Activated T-helper 2 cell treated with anti-CD3 and anti-CD28 coated beads, Interferon-gamma antibody, Interleukin-2, Interleukin-4, amounts not matched to agents 10 μg/mL and 5 μg/mL and 100 μg/mL, durations not matched to agents 14 hours and 24 hours and 36 hours (primary cell): ENCODE measurements around the gene CHMP1B. TPM values are rescaled to one million over a fixed set of nuclear protein-coding genes. Genes with fewer than 3 reads are reported as not detected.

ENCODE experiments used
- DNase-seq: peaks from one replicate; pipeline ENCODE4 v3.0.0; 2021; ENCODE audit warnings: low spot score
- H3K27ac Mint-ChIP-seq: one replicate; pipeline ENCODE4 v1.8.0; 2021; ENCODE audit warnings: mixed read lengths
- H3K27me3 Mint-ChIP-seq: one replicate; pipeline ENCODE4 v1.8.0; 2021; ENCODE audit warnings: low read depth, mixed read lengths
- H3K36me3 Mint-ChIP-seq: one replicate; pipeline ENCODE4 v1.8.0; 2021; ENCODE audit warnings: low read depth, mixed read lengths
- H3K4me1 Mint-ChIP-seq: one replicate; pipeline ENCODE4 v1.8.0; 2021; ENCODE audit warnings: low read depth, mixed read lengths
- H3K4me3 Mint-ChIP-seq: one replicate; pipeline ENCODE4 v1.8.0; 2021; ENCODE audit warnings: low read depth, mild to moderate bottlenecking, moderate library complexity, mixed read lengths
- H3K9me3 Mint-ChIP-seq: one replicate; pipeline ENCODE4 v1.8.0; 2021; ENCODE audit warnings: mixed read lengths
- intact Hi-C: fragments of 100-400 bp; cut with micrococcal nuclease; formaldehyde crosslinking; loops from one replicate; pipeline ENCODE4 v1.15.1; 2023
- total RNA-seq: library from RNA; stranded (reverse); gene quantifications from 2 replicates; pipeline ENCODE4 v1.2.3, GENCODE V29; 2022

Gene CHMP1B, protein sequence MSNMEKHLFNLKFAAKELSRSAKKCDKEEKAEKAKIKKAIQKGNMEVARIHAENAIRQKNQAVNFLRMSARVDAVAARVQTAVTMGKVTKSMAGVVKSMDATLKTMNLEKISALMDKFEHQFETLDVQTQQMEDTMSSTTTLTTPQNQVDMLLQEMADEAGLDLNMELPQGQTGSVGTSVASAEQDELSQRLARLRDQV
- total RNA-seq, result 27.3 and 28.3 TPM in 2 replicates

DNA sequence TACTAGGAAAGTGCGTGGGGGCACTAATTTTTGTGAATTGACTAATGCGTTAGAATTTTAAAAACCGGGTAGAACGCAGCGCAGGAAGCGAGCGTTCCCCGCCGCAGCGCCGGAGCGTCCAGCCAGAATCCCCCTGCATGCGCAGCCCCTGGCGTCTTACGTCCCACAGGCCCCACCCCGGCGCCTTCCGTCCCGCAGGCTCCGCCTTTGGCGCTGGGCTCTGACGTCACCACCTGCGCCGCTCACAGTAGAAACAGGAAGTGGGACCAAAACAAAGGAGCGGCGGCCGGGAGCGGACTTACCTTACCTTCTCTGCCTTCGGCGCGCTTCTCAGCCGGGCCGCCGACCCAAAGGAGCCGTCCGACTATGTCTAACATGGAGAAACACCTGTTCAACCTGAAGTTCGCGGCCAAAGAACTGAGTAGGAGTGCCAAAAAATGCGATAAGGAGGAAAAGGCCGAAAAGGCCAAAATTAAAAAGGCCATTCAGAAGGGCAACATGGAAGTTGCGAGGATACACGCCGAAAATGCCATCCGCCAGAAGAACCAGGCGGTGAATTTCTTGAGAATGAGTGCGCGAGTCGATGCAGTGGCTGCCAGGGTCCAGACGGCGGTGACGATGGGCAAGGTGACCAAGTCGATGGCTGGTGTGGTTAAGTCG lies at the start of gene CHMP1B:
Gene CHMP1B (plus strand): TSS at position 268 of the 660 bp plus-strand sequence. CDS start 99 bp downstream, at position 367.
- DNase-seq, result peak; percentile 95
- H3K27me3 Mint-ChIP-seq, result no peaks in the 10 kb centered on the region
- H3K36me3 Mint-ChIP-seq, result peaks cover 9% of the 10 kb centered on the region
- H3K9me3 Mint-ChIP-seq, result no peaks in the 10 kb centered on the region
- peaks cover 28% of the 10 kb centered on the region for H3K4me1 Mint-ChIP-seq
- peak within 1 kb of the TSS; percentile 100 for H3K4me3 Mint-ChIP-seq
- intact Hi-C loops, result loop anchor here (1.0 to 10.0 kb wide), 4 partner anchors 58 to 851 kb away; partner anchors contain the start of genes CEP76, IMPA2, MPPE1 and PSMG2
- peak within 1 kb of the TSS; percentile 100 for H3K27ac Mint-ChIP-seq

DNA sequence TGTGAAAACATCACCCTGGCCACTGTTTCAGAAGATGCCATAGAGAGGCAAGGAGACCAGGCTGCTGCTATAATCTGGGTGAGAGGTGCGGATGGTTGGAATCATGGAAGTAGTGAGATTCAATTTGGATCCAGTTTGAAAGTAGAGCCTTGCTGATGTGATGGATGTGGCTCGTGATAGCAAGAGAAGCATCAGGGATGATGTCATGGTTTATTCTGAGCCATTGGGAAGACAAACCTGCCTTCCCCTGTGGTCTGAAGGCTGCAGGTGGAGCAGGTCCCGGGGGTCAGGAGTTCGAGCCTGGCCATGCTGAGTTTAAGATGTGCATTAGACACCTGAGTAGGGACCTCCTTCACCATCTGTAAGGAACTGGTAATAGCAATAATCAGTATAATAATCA lies 49.6 kb upstream of the CHMP1B start:
- H3K27ac Mint-ChIP-seq, result no peak overlapping the region
- no peaks in the 10 kb centered on the region for H3K4me1 Mint-ChIP-seq

DNA sequence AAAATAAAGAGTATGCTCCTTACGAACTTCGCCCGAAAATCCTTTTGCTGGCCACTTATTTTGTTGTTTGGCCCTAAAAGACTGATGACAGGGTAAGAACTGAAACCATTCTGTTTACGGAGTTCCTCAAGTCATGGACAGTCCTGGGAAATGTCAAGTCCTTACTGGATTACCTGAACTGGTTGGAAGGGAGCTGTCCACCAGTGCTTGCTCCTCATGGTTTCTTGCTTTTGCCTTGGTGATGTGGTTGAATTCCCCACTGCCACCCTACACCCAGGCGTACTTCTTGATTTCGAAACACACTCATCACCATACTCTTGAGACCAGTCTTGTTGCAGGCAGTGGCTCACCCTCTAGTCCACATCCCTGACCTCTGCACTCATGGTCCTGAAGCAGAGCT lies 49.1 kb upstream of the CHMP1B start:
- DNase-seq, result no peak
- H3K27ac Mint-ChIP-seq, result no peak overlapping the region
- H3K4me3 Mint-ChIP-seq, result no peak overlapping the region
- intact Hi-C loops, result no loop called here
- H3K4me1 Mint-ChIP-seq, result no peaks in the 10 kb centered on the region
- peaks cover 6% of the 10 kb centered on the region for H3K27me3 Mint-ChIP-seq
- H3K36me3 Mint-ChIP-seq, result no peaks in the 10 kb centered on the region
- H3K9me3 Mint-ChIP-seq, result no peaks in the 10 kb centered on the region

More for the DNA sequence above, 49.6 kb upstream of the CHMP1B start:
- DNase-seq, result no peak
- Mint-ChIP-seq H3K4me3 (no peak overlapping the region), H3K36me3 (no peaks in the 10 kb centered on the region), H3K9me3 (no peaks in the 10 kb centered on the region), H3K27me3 (peaks cover 6% of the 10 kb centered on the region)
- intact Hi-C loops, result no loop called here

DNA sequence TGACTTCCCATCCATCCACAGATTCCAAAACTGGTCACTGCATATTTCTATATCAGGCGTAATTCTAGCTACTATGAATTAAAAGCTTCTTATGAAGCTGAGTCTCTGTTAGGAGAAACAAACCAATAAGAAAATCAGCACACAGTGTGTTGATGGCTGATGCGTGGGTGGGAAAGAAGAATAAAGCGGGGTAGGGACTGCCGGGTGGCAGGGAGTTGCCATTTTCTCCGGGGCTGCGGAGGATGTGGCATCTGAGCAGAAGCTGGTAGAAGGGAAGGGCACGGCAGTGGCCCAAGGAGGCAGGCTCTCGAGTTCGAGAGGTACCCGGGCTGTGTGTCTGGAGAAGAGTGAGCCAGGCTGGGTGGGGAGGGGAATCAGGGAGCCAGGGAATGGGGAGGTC lies 48.6 kb upstream of the CHMP1B start:
- H3K27ac Mint-ChIP-seq, result no peak overlapping the region
- no peak for DNase-seq
- H3K27me3 Mint-ChIP-seq, result peaks cover 6% of the 10 kb centered on the region
- H3K4me1 Mint-ChIP-seq, result no peaks in the 10 kb centered on the region
- no peak overlapping the region for H3K4me3 Mint-ChIP-seq
- H3K36me3 Mint-ChIP-seq, result no peaks in the 10 kb centered on the region
- intact Hi-C loops, result no loop called here
- no peaks in the 10 kb centered on the region for H3K9me3 Mint-ChIP-seq

DNA sequence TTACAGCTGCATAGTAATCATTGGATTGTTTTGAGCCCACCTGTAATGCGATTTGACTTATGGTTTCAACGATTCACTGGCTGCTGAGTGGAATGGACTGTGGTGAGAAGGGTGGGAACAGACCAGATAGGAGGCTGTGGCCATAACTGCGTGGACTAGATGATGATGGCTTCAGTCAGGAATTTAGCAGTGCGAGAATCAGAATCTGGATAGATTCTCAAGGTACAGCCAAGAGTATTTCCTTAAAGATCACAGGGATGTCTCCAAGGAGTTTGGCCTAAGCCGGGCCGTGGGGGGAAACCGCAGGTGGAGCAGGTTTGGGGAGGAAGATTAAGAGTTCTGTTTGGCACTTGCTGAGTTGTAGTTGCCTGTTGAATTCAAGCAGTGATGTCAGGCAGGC lies 44.0 kb upstream of the CHMP1B start:
- H3K27me3 Mint-ChIP-seq, result peaks cover 2% of the 10 kb centered on the region
- H3K4me3 Mint-ChIP-seq, result no peak overlapping the region
- no peaks in the 10 kb centered on the region for H3K36me3 Mint-ChIP-seq
- DNase-seq, result no peak
- no peak overlapping the region for H3K27ac Mint-ChIP-seq
- no peaks in the 10 kb centered on the region for H3K9me3 Mint-ChIP-seq
- H3K4me1 Mint-ChIP-seq, result no peaks in the 10 kb centered on the region
- intact Hi-C loops, result no loop called here

DNA sequence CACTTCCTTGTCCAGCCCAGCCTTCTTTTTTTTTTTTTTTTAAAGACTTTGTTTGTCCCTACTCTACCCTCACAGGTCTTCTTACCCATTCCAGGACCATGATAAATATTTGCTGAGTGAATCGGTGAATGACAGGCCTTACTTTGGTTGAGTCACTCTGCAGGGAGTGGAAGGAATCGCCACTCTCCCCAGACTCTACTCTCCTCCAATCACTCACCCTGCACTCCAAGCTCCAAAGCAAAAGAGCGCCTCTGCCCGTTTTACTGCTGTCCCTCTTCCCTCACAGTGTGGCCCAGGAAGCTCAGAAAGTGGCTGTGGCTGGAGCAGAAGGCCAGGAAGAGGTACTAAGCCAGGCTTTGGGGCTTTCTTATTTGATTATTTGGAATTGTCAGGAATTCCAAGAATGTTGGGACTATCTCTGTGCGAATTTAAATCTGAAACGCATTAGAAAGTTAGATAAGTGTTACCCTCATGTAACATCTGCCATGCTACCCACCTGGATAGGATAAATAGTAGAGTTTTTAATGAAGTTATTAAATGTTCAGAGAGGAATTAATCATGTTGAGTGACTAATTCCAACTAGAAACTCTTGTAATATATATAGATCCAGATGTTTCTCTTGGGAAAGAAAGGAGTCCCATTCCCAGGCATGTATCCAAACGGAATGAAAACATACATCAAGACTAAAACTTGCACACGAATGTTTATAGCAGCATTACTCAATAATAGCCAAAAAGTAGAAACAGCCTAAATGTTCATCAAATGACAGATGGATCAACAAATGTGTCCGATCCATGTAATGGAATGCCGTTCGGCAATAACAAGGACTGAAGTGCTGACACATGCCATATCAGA lies 43.0 kb upstream of the CHMP1B start:
- Mint-ChIP-seq H3K36me3 (no peaks in the 10 kb centered on the region), H3K27me3 (peaks cover 2% of the 10 kb centered on the region), H3K9me3 (no peaks in the 10 kb centered on the region), H3K4me1 (no peaks in the 10 kb centered on the region), H3K4me3 (no peak overlapping the region), H3K27ac (no peak overlapping the region)
- no peak for DNase-seq
- intact Hi-C loops, result no loop called here

DNA sequence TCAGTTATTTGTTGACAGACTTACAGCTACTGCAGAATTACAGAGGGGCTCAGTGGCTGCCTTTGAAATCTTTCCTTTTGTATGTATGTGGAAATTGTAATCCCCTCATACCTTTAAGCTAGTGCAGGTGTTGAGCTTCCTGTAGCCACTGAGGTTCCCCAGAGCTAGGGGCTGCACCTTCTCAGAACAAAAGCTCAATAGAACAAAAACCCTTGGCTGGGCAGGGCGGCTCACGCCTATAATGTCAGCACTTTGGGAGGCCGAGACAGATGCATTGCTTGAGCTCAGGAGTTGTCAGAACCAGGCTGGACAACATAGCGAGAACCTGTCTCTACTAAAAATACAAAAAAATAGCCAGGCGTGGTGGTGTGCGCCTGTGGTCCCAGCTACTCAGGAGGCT lies 41.3 kb upstream of the CHMP1B start:
- intact Hi-C loops, result no loop called here
- Mint-ChIP-seq H3K27ac (no peak overlapping the region), H3K36me3 (no peaks in the 10 kb centered on the region), H3K4me1 (no peaks in the 10 kb centered on the region), H3K27me3 (peaks cover 2% of the 10 kb centered on the region), H3K4me3 (no peak overlapping the region), H3K9me3 (no peaks in the 10 kb centered on the region)
- no peak for DNase-seq

DNA sequence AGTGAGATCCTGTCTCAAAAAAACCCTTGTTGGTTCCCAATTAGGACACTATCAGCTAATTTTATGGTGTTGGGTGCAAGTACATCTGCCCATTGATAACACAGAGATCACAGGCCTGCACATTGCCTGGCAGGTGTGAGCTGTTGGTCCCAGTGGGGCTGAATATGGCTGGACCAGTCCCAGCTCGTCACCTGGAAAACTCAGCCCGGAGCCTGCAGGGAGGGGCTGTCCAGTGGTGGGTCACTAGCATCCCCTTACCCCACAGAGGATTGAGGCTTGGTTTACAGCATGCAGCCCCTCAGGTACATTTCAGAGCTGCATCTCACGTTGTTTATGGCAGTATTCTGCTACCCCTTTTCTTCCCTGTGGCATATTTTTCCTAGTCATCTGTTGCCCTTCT lies 40.8 kb upstream of the CHMP1B start:
- intact Hi-C loops, result no loop called here
- no peak for DNase-seq
- H3K4me1 Mint-ChIP-seq, result no peaks in the 10 kb centered on the region
- no peaks in the 10 kb centered on the region for H3K36me3 Mint-ChIP-seq
- H3K27ac Mint-ChIP-seq, result no peak overlapping the region
- H3K4me3 Mint-ChIP-seq, result no peak overlapping the region
- no peaks in the 10 kb centered on the region for H3K9me3 Mint-ChIP-seq
- H3K27me3 Mint-ChIP-seq, result no peaks in the 10 kb centered on the region

DNA sequence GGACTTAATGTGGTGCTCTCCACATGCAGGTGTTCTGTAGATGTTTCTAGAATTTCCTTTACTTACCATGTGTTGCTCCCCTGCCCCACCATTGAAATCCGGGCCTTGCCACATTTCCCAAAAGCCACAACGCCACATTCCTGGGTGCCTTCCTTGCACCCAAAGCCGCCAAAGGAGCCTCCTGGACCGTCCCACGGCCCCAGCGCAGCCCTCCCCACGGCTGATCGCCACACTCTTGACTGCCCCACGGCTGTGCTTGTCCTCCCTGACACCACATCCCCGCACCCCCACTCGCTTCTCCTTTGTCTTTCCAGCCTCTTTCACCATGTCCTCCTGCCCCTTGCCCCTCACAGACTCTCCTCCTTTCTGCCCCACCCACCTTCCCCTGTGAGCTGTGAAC lies 40.2 kb upstream of the CHMP1B start:
- H3K4me1 Mint-ChIP-seq, result no peaks in the 10 kb centered on the region
- no peaks in the 10 kb centered on the region for H3K27me3 Mint-ChIP-seq
- intact Hi-C loops, result no loop called here
- H3K4me3 Mint-ChIP-seq, result no peak overlapping the region
- no peak overlapping the region for H3K27ac Mint-ChIP-seq
- no peaks in the 10 kb centered on the region for H3K36me3 Mint-ChIP-seq
- no peak for DNase-seq
- H3K9me3 Mint-ChIP-seq, result no peaks in the 10 kb centered on the region

DNA sequence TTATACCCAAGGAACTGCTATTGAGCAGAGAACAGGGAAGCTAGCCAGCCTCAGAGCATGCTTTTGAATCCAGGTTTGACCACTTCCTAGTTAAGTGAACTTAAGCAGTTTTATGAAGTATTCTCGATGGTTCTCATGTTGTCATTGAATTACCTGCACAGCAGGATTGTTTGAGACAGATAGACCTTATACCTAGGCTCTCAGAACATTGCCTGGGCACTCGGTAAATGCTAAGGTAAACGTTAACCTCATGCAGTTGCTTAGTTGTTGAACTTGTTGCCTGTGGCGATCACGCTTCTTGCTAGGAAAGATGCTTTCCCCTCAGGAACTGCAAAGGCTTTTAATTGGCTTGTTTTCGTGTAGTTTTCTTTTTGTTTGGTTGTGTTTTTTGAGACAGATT lies 34.0 kb upstream of the CHMP1B start:
- no peak for DNase-seq
- Mint-ChIP-seq H3K4me3 (no peak overlapping the region), H3K9me3 (no peaks in the 10 kb centered on the region), H3K27ac (no peak overlapping the region), H3K36me3 (no peaks in the 10 kb centered on the region), H3K4me1 (no peaks in the 10 kb centered on the region), H3K27me3 (no peaks in the 10 kb centered on the region)
- intact Hi-C loops, result no loop called here

DNA sequence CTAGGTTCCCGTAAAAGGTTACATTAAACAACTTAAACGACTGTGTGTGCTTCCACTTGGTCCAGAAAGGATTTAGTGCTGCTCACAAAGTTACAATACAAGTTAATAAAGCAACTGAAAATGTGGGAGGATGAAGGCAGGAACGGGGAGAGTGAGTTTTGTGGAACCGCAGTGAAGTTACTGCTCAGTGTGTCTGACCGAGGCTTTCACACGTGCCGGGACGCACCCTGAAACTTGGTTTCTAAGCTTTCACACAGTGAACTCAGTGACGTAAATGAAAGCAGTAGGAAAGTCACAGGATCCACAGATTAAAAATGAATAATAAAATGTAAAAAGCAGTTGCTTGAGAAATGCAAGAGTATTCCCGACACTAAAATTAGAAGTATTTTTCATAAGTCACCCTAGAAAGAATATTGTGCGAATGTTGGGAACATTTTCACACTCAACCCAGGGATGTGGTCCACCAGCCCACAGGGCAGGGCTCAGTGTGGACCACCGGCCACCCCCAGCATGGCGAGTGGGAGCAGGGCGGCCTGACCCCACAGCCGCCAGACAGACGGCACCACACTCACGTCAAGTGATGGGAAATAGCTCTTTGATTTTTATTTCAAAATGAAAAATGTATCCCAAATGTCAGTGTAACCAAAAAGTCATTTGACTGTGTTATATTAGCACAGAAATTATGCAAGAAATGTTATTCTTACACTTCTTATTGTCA lies 32.6 kb upstream of the CHMP1B start:
- Mint-ChIP-seq H3K4me3 (no peak overlapping the region), H3K27me3 (no peaks in the 10 kb centered on the region), H3K4me1 (no peaks in the 10 kb centered on the region), H3K9me3 (no peaks in the 10 kb centered on the region), H3K36me3 (no peaks in the 10 kb centered on the region), H3K27ac (no peak overlapping the region)
- DNase-seq, result no peak
- intact Hi-C loops, result no loop called here

DNA sequence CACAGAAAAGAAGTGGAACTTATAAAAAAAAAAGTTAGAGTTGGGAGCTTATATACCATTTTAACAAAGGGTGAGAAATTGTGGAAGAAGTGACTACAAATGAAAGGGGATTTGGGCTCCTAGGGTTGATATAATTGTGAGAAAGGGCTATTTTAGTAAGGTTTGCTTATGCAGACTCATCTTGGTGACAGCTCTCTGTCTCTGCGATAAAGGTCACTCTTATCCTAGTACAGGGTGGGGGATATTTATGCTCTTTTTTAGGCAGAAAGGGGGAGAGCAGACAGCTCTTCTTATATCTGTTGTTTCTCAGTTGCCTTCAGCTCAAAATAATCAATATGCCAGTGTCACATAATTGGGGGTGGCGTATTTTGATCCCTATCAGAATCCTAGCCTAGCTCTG lies 31.3 kb upstream of the CHMP1B start:
- no peak for DNase-seq
- intact Hi-C loops, result no loop called here
- Mint-ChIP-seq H3K4me3 (no peak overlapping the region), H3K27me3 (no peaks in the 10 kb centered on the region), H3K4me1 (no peaks in the 10 kb centered on the region), H3K27ac (no peak overlapping the region), H3K36me3 (no peaks in the 10 kb centered on the region), H3K9me3 (no peaks in the 10 kb centered on the region)
